Activated CD4-positive, alpha-beta T cell treated with anti-CD3 and anti-CD28 coated beads for 24 hours (primary cell): Measurements from ENCODE around the gene RAPGEF6.
"Not testable (repeated sequence)": the region's sequence is repeated elsewhere in the genome, so short reads cannot be mapped to it uniquely, and the experiment has no call there.

ENCODE experiments used
- DNase-seq, 2 donors: peaks; one replicate each; pipeline ENCODE4 v3.0.0-alpha.2; 2020; ENCODE audit warnings: low read depth in 2 of 2

Gene RAPGEF6

GRCh38 chr5:131634996-131635683, at the start of gene RAPGEF6:
Gene RAPGEF6 (minus strand): TSS chr5:131635229. CDS start chr5:131635030, 199 bp downstream.
- DNase-seq = peak; percentile 90 to 92

GRCh38 chr5:131684595-131684994, 49.6 kb upstream of the RAPGEF6 start:
- no peak for DNase-seq

- DNase-seq = no peak
Measured at GRCh38 chr5:131684051-131684450, 49.0 kb upstream of the RAPGEF6 start.

- no peak for DNase-seq
Measured at GRCh38 chr5:131682826-131683225, 47.8 kb upstream of the RAPGEF6 start.

- DNase-seq = no peak
Measured at GRCh38 chr5:131682175-131682574, 47.1 kb upstream of the RAPGEF6 start.

- no peak for DNase-seq
Measured at GRCh38 chr5:131679911-131680310, 44.9 kb upstream of the RAPGEF6 start.

GRCh38 chr5:131678273-131678672, 43.2 kb upstream of the RAPGEF6 start:
- DNase-seq = not testable (repeated sequence)

- no peak for DNase-seq
Measured at GRCh38 chr5:131677115-131677514, 42.1 kb upstream of the RAPGEF6 start.

GRCh38 chr5:131672776-131673175, 37.7 kb upstream of the RAPGEF6 start:
- no peak for DNase-seq

GRCh38 chr5:131671994-131672655, 37.1 kb upstream of the RAPGEF6 start:
- no peak for DNase-seq

- DNase-seq = no peak
Measured at GRCh38 chr5:131671409-131671808, 36.4 kb upstream of the RAPGEF6 start.

GRCh38 chr5:131664929-131665328, 29.9 kb upstream of the RAPGEF6 start:
- no peak for DNase-seq

- DNase-seq = no peak
Measured at GRCh38 chr5:131661933-131662332, 26.9 kb upstream of the RAPGEF6 start.

- DNase-seq = no peak
Measured at GRCh38 chr5:131659841-131660240, 24.8 kb upstream of the RAPGEF6 start.

- DNase-seq = no peak
Measured at GRCh38 chr5:131659290-131659689, 24.3 kb upstream of the RAPGEF6 start.

GRCh38 chr5:131654776-131655175, 19.7 kb upstream of the RAPGEF6 start:
- no peak for DNase-seq

- DNase-seq = no peak
Measured at GRCh38 chr5:131654309-131654708, 19.3 kb upstream of the RAPGEF6 start.

GRCh38 chr5:131649161-131649560, 14.1 kb upstream of the RAPGEF6 start:
- no peak for DNase-seq

GRCh38 chr5:131647048-131647769, 12.2 kb upstream of the RAPGEF6 start:
- DNase-seq = no peak

GRCh38 chr5:131644822-131645221, 9.8 kb upstream of the RAPGEF6 start:
- no peak for DNase-seq

- no peak for DNase-seq
Measured at GRCh38 chr5:131644370-131644769, 9.3 kb upstream of the RAPGEF6 start.

- DNase-seq = no peak
Measured at GRCh38 chr5:131641494-131641893, 6.5 kb upstream of the RAPGEF6 start.
